HepG2 (cell line): Measurements from ENCODE around the gene METTL26. TPM values are rescaled to one million over a fixed set of nuclear protein-coding genes. Genes with fewer than 3 reads are reported as not detected.

Source experiments
- USF2 ChIP-seq, 2 experiments: sonication (generic) in 1 of 2; formaldehyde crosslinking in 1 of 2; IDR thresholded peaks; 2 replicates each; pipeline versions ENCODE4 v1.5.1 to v1.6.1; 2011 to 2020; ENCODE audit warnings: borderline replicate concordance in 1 of 2, low read depth in 1 of 2, low read length in 1 of 2, mild to moderate bottlenecking in 1 of 2, missing genetic modification reagents in 1 of 2, moderate library complexity in 1 of 2
- ZNF407 ChIP-seq: sonication (generic); formaldehyde crosslinking; IDR thresholded peaks from one replicate; pipeline ENCODE4 v1.5.1; 2020; ENCODE audit warnings: mild to moderate bottlenecking, missing genetic modification reagents; ENCODE audit errors: not compliant biosample characterization
- polyA plus RNA-seq, 8 experiments: library from polyadenylated mRNA; depleted of rRNA in 3 of 8; stranded (reverse) in 7 of 8; unstranded in 1 of 8; fragments of >200 nt; fragmentation: Illumina TruSeq in 4 of 8; extraction: Trizol in 4 of 8; gene quantifications; 2 replicates each; pipeline versions ENCODE4 v1.2.1 to v1.2.3, GENCODE V29; 2011 to 2016; ENCODE audit warnings: low read depth in 4 of 8, missing spikeins in 1 of 8, mixed read lengths in 1 of 8; ENCODE audit not compliant: insufficient read depth in 1 of 8
- total RNA-seq, 5 experiments: library from RNA; depleted of rRNA; stranded (reverse); fragments of >200 nt; fragmentation: Illumina TruSeq; extraction: Trizol; gene quantifications; 2 replicates each; pipeline ENCODE4 v1.2.3, GENCODE V29; 2016; ENCODE audit warnings: low read depth in 1 of 5
- TF ChIP-seq, protein P1 (sequence below): sonication (generic); formaldehyde crosslinking; IDR thresholded peaks from 2 replicates; pipeline ENCODE4 v1.4.0; 2020; ENCODE audit warnings: mild to moderate bottlenecking, missing genetic modification reagents, borderline replicate concordance

METTL26 gene
- total and polyA plus RNA-seq, 2 of the 13 experiments (the other 11 are each of a cell fraction or from before 2014, with no cell fraction given): 65.5 to 70.1 TPM

DNA sequence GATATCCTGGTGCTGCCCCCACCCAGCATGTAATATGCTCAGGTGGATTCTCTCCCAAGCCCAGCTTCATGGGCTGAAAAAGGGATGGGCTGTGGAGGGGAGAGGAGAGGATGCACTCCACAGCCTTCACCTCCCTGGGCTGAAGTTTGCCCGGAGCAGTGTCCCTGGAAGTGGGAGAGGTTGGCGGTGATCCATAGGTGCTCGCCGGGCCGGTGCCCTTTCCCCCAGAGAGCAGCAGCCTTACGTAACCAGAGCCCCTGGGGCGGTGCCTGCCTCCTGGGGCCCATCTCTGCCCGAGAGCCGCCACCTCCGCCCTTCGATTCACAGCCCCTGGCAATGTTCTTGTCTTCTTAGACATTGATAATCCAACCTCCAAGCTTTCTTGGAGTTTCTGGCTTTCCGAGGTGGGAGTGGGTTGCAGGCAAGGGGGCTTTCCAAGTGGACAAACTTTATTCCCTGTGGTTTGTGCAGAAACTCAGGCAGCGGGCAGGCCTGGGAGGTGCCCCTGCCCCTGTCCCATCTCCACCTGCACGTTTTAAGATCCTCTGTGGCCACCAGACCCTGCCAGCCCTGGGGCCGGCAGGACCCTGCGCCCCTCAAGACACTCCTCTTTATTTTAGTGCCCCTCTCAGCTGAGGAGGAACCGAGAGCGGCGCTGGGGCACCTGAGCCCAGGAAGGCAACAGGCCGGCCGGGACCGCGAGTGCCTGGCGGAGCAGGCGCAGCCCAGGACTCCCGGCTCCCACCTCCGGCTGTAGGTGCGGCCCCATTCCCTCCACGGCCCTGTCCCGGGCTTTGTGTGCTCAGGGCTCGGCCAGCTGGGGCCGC, 10.0 kb upstream of the METTL26 start (continued):
- TF ChIP-seq, protein P1, sequence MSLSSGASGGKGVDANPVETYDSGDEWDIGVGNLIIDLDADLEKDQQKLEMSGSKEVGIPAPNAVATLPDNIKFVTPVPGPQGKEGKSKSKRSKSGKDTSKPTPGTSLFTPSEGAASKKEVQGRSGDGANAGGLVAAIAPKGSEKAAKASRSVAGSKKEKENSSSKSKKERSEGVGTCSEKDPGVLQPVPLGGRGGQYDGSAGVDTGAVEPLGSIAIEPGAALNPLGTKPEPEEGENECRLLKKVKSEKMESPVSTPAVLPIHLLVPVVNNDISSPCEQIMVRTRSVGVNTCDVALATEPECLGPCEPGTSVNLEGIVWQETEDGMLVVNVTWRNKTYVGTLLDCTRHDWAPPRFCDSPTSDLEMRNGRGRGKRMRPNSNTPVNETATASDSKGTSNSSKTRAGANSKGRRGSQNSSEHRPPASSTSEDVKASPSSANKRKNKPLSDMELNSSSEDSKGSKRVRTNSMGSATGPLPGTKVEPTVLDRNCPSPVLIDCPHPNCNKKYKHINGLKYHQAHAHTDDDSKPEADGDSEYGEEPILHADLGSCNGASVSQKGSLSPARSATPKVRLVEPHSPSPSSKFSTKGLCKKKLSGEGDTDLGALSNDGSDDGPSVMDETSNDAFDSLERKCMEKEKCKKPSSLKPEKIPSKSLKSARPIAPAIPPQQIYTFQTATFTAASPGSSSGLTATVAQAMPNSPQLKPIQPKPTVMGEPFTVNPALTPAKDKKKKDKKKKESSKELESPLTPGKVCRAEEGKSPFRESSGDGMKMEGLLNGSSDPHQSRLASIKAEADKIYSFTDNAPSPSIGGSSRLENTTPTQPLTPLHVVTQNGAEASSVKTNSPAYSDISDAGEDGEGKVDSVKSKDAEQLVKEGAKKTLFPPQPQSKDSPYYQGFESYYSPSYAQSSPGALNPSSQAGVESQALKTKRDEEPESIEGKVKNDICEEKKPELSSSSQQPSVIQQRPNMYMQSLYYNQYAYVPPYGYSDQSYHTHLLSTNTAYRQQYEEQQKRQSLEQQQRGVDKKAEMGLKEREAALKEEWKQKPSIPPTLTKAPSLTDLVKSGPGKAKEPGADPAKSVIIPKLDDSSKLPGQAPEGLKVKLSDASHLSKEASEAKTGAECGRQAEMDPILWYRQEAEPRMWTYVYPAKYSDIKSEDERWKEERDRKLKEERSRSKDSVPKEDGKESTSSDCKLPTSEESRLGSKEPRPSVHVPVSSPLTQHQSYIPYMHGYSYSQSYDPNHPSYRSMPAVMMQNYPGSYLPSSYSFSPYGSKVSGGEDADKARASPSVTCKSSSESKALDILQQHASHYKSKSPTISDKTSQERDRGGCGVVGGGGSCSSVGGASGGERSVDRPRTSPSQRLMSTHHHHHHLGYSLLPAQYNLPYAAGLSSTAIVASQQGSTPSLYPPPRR (CRISPR knock-in tag): no peak
- no peak for TF ChIP-seq USF2 (IDR thresholded peaks at IDR 0.05; ENCODE audit: low read depth, low read length)
- no peak for TF ChIP-seq USF2 (CRISPR knock-in tag; IDR thresholded peaks at IDR 0.05; ENCODE audit: borderline replicate concordance)
- no peak for TF ChIP-seq ZNF407 (CRISPR knock-in tag)
